Measurements from ENCODE around the gene CCDC15. TPM values are rescaled to one million over a fixed set of nuclear protein-coding genes. Genes with fewer than 3 reads are reported as not detected.
A peak's percentile ranks its signal among the peaks of the same experiment; 100 is the strongest.
"Not testable (repeated sequence)": the region's sequence is repeated elsewhere in the genome, so short reads cannot be mapped to it uniquely, and the experiment has no call there.

CCDC15 gene
- total RNA-seq, 1 donor from 2014 or later = 6.1 TPM

GRCh38 chr11:125036933-125037332 is 82.9 kb downstream of the CCDC15 start:
- Mint-ChIP-seq H3K36me3 (ENCODE audit: low read depth) (peaks cover 25% of the 10 kb centered on the region), H3K9me3 (peaks cover 14% of the 10 kb centered on the region), H3K4me3 (no peak overlapping the region), H3K27me3 (ENCODE audit: low read depth) (no peaks in the 10 kb centered on the region), H3K4me1 (no peaks in the 10 kb centered on the region), H3K27ac (ENCODE audit: unreplicated experiment) (peak overlapping the region; percentile 81)
- no peak for DNase-seq (ENCODE audit: low read depth, low spot score)
- TF ChIP-seq CTCF (conservative IDR thresholded peaks at IDR 0.05) = no peak

GRCh38 chr11:125049164-125049792 is 95.3 kb downstream of the CCDC15 start:
- H3K36me3 Mint-ChIP-seq (ENCODE audit: low read depth) = no peaks in the 10 kb centered on the region
- H3K27me3 Mint-ChIP-seq (ENCODE audit: low read depth) = no peaks in the 10 kb centered on the region
- DNase-seq (ENCODE audit: low read depth, low spot score) = no peak
- TF ChIP-seq CTCF (conservative IDR thresholded peaks at IDR 0.05) = no peak
- no peak overlapping the region for H3K27ac Mint-ChIP-seq (ENCODE audit: unreplicated experiment)
- H3K4me1 Mint-ChIP-seq = no peaks in the 10 kb centered on the region
- H3K9me3 Mint-ChIP-seq = no peaks in the 10 kb centered on the region
- H3K4me3 Mint-ChIP-seq = no peak overlapping the region

GRCh38 chr11:125052047-125052446 is 98.0 kb downstream of the CCDC15 start:
- Mint-ChIP-seq H3K4me1 (no peaks in the 10 kb centered on the region), H3K9me3 (no peaks in the 10 kb centered on the region), H3K4me3 (no peak overlapping the region), H3K27ac (ENCODE audit: unreplicated experiment) (no peak overlapping the region), H3K27me3 (ENCODE audit: low read depth) (no peaks in the 10 kb centered on the region), H3K36me3 (ENCODE audit: low read depth) (no peaks in the 10 kb centered on the region)
- TF ChIP-seq CTCF (conservative IDR thresholded peaks at IDR 0.05) = no peak
- no peak for DNase-seq (ENCODE audit: low read depth, low spot score)

- DNase-seq (ENCODE audit: low read depth, low spot score) = no peak
- H3K36me3 Mint-ChIP-seq (ENCODE audit: low read depth) = no peaks in the 10 kb centered on the region
- no peak for TF ChIP-seq CTCF (conservative IDR thresholded peaks at IDR 0.05)
- H3K4me3 Mint-ChIP-seq = no peak overlapping the region
- H3K9me3 Mint-ChIP-seq = no peaks in the 10 kb centered on the region
- no peak overlapping the region for H3K27ac Mint-ChIP-seq (ENCODE audit: unreplicated experiment)
- H3K4me1 Mint-ChIP-seq = no peaks in the 10 kb centered on the region
- H3K27me3 Mint-ChIP-seq (ENCODE audit: low read depth) = no peaks in the 10 kb centered on the region
Measured at GRCh38 chr11:125053167-125053566, 99.2 kb downstream of the CCDC15 start.

GRCh38 chr11:125055107-125055715 is 101.2 kb downstream of the CCDC15 start:
- Mint-ChIP-seq H3K4me1 (no peaks in the 10 kb centered on the region), H3K27ac (ENCODE audit: unreplicated experiment) (no peak overlapping the region), H3K27me3 (ENCODE audit: low read depth) (peaks cover 2% of the 10 kb centered on the region), H3K36me3 (ENCODE audit: low read depth) (no peaks in the 10 kb centered on the region), H3K4me3 (no peak overlapping the region), H3K9me3 (no peaks in the 10 kb centered on the region)
- no peak for TF ChIP-seq CTCF (conservative IDR thresholded peaks at IDR 0.05)
- no peak for DNase-seq (ENCODE audit: low read depth, low spot score)

GRCh38 chr11:125056111-125056510 is 102.1 kb downstream of the CCDC15 start:
- H3K27me3 Mint-ChIP-seq (ENCODE audit: low read depth); H3K27ac Mint-ChIP-seq (ENCODE audit: unreplicated experiment); H3K36me3 Mint-ChIP-seq (ENCODE audit: low read depth); DNase-seq (ENCODE audit: low read depth, low spot score); H3K9me3 Mint-ChIP-seq; H3K4me1 Mint-ChIP-seq; H3K4me3 Mint-ChIP-seq: not testable (repeated sequence)
